ENCODE results near the gene KLHL29. TPM values are rescaled to one million over a fixed set of nuclear protein-coding genes. Genes with fewer than 3 reads are reported as not detected.

The KLHL29 gene
- total and polyA plus RNA-seq, 10 of the 15 experiments (the other 5 are each of a cell fraction or from before 2014, with no cell fraction given): 1.4 to 19.5 (median 6.1) TPM

- in situ Hi-C loops (cut with MboI): loop anchor here (25.0 kb wide), 1 partner anchor 965 kb away; the partner anchor contains the start of gene ITSN2
- SMC1A ChIA-PET (ENCODE audit: uncharacterized antibody, unreplicated experiment): interaction anchor here (0.8 to 1.2 kb wide), 2 partner anchors 27 to 56 kb away, joined by 3 read pairs; no protein-coding TSS in a partner anchor
- WGBS (ENCODE audit: insufficient coverage, insufficient replicate concordance, low lambda C conversion rate, missing lambda C conversion rate): 64% methylated on average over 4 of the region's 4 CpGs
Measured at GRCh38 chr2:23397478-23397877, 12.5 kb downstream of the KLHL29 start.

GRCh38 chr2:23399674-23400261, 14.8 kb downstream of the KLHL29 start:
- WGBS (ENCODE audit: insufficient coverage, insufficient replicate concordance, low lambda C conversion rate, missing lambda C conversion rate): 7% methylated on average over 10 of the region's 10 CpGs
- in situ Hi-C loops (cut with MboI) (loop anchor here (25.0 kb wide), 1 partner anchor 963 kb away; the partner anchor contains the start of gene ITSN2), intact Hi-C loops (cut with micrococcal nuclease; ENCODE audit: unreplicated experiment) (loop anchor here (5.0 kb wide), 2 partner anchors 53 to 202 kb away; no protein-coding TSS in a partner anchor)
- Histone ChIP-seq H2AFZ (ENCODE audit: control insufficient read depth, low read depth, low read length) (peak overlapping the region; percentile 63), H3K4me1 (ENCODE audit: control insufficient read depth, insufficient read depth, low read length) (peaks cover 23% of the 10 kb centered on the region), H3K9me3 (replicated peaks; ENCODE audit: control insufficient read depth, insufficient read depth, low read length) (no peaks in the 10 kb centered on the region), H3K36me3 (ENCODE audit: control insufficient read depth in 2 of 2, insufficient read depth in 2 of 2, low read length in 1 of 2) (no peaks in the 10 kb centered on the region), H3K9ac (ENCODE audit: control insufficient read depth, insufficient read depth, low read length) (no peak overlapping the region), H3K27ac (ENCODE audit: control insufficient read depth, insufficient read depth) (peak overlapping the region; percentile 37; the same call in 1 of the 2 replicates), H3K4me3 (no peak overlapping the region), H3K4me2 (ENCODE audit: control insufficient read depth, insufficient read depth) (peak overlapping the region; percentile 64), H4K20me1 (ENCODE audit: control insufficient read depth, insufficient read depth) (no peaks in the 10 kb centered on the region), H3K79me2 (ENCODE audit: control insufficient read depth, insufficient read depth, low read length) (peaks cover 6% of the 10 kb centered on the region), H3K27me3 (replicated peaks in 1 of 2; ENCODE audit: control insufficient read depth in 2 of 2, insufficient read depth in 2 of 2, low read length in 1 of 2) (no peaks in the 10 kb centered on the region)
- BruUV-seq (replicated peaks): no TSS peak
- DNase-seq (ENCODE audit: low read depth, low spot score): peak; percentile 64
- peak; percentile 71 for FAIRE-seq
- ChIA-PET CTCF (interaction anchor here (0.7 to 1.6 kb wide), 17 partner anchors 9 to 201 kb away, joined by 3 to 7 read pairs (median 3); no protein-coding TSS in a partner anchor), POLR2A (interaction anchor here (0.7 to 1.4 kb wide), 4 partner anchors 15 to 214 kb away, joined by 3 to 8 read pairs (median 5); partner anchors contain the start of gene KLHL29), SMC1A (ENCODE audit: uncharacterized antibody, unreplicated experiment) (interaction anchor here (0.7 to 2.6 kb wide), 11 partner anchors 9 to 55 kb away, joined by 3 to 16 read pairs (median 4); no protein-coding TSS in a partner anchor), RAD21 (ENCODE audit: unreplicated experiment) (interaction anchor here (0.6 to 2.2 kb wide), 11 partner anchors 9 to 88 kb away, joined by 3 to 12 read pairs (median 4); no protein-coding TSS in a partner anchor)
- peak; percentile 88 for ATAC-seq
- no peak for TF ChIP-seq FOXK2 (IDR thresholded peaks at IDR 0.05)
- TF ChIP-seq NFIC (IDR thresholded peaks at IDR 0.05; ENCODE audit: low read depth, low read length): no peak
- 0 out of 2 replicates have a peak, but pooled peaks have one; percentile 50 for TF ChIP-seq NBN (IDR thresholded peaks at IDR 0.05)
- TF ChIP-seq NFYB (IDR thresholded peaks at IDR 0.05; ENCODE audit: insufficient read depth, low read depth, low read length): no peak
- peak; percentile 33; the same call in 1 of the 2 replicates for TF ChIP-seq USF2 (IDR thresholded peaks at IDR 0.05; ENCODE audit: borderline replicate concordance, low read depth, low read length)
- TF ChIP-seq ELK1 (IDR thresholded peaks at IDR 0.05; ENCODE audit: low read depth, low read length): peak; percentile 25; the same call in 1 of the 2 replicates
- no peak for TF ChIP-seq NFYA (IDR thresholded peaks at IDR 0.05; ENCODE audit: borderline replicate concordance, low read depth, low read length)
- TF ChIP-seq MTA2 (IDR thresholded peaks at IDR 0.05; ENCODE audit: low read depth): peak; percentile 75; the same call in 1 of the 2 replicates
- peak in 1 of 2 experiments; percentile 39; a peak in 1 of 4 replicates for TF ChIP-seq SRF (IDR thresholded peaks at IDR 0.05; ENCODE audit: low read depth in 2 of 2, low read length in 2 of 2)
- TF ChIP-seq BACH1 (IDR thresholded peaks at IDR 0.05; ENCODE audit: borderline replicate concordance): peak; percentile 96

More at GRCh38 chr2:23397478-23397877, 12.5 kb downstream of the KLHL29 start:
- ChIA-PET POLR2A (no interaction called here), RAD21 (ENCODE audit: unreplicated experiment) (interaction anchor here (0.6 to 1.7 kb wide), 2 partner anchors 11 to 67 kb away, joined by 3 to 6 read pairs; no protein-coding TSS in a partner anchor), CTCF (interaction anchor here (0.7 to 1.6 kb wide), 3 partner anchors 62 to 530 kb away, joined by 3 to 7 read pairs (median 5); no protein-coding TSS in a partner anchor)
- DNase-seq (ENCODE audit: low read depth, low spot score) (no peak), FAIRE-seq (no peak), ATAC-seq (no peak)
- H3K4me1 ChIP-seq (ENCODE audit: control insufficient read depth, insufficient read depth, low read length): peaks cover 23% of the 10 kb centered on the region
- no peak overlapping the region for H3K4me3 ChIP-seq
- no peaks in the 10 kb centered on the region for H4K20me1 ChIP-seq (ENCODE audit: control insufficient read depth, insufficient read depth)
- no peak overlapping the region for H3K9ac ChIP-seq (ENCODE audit: control insufficient read depth, insufficient read depth, low read length)
- H3K36me3 ChIP-seq (ENCODE audit: control insufficient read depth in 2 of 2, insufficient read depth in 2 of 2, low read length in 1 of 2): no peaks in the 10 kb centered on the region
- H3K27me3 ChIP-seq (replicated peaks in 1 of 2; ENCODE audit: control insufficient read depth in 2 of 2, insufficient read depth in 2 of 2, low read length in 1 of 2): no peaks in the 10 kb centered on the region
- intact Hi-C loops (cut with micrococcal nuclease; ENCODE audit: unreplicated experiment): no loop called here
- H3K9me3 ChIP-seq (replicated peaks; ENCODE audit: control insufficient read depth, insufficient read depth, low read length): no peaks in the 10 kb centered on the region
- H3K27ac ChIP-seq (ENCODE audit: control insufficient read depth, insufficient read depth): no peak overlapping the region
- no peak overlapping the region for H3K4me2 ChIP-seq (ENCODE audit: control insufficient read depth, insufficient read depth)
- BruUV-seq (replicated peaks): no TSS peak
- TF ChIP-seq IRF4 (IDR thresholded peaks at IDR 0.05; ENCODE audit: low read depth, low read length) (no peak), BHLHE40 (IDR thresholded peaks at IDR 0.05; ENCODE audit: borderline replicate concordance in 1 of 2, low read depth in 2 of 2, low read length in 1 of 2) (no peak), YBX1 (IDR thresholded peaks at IDR 0.05) (no peak), RB1 (IDR thresholded peaks at IDR 0.05; ENCODE audit: borderline replicate concordance) (no peak), MTA2 (IDR thresholded peaks at IDR 0.05; ENCODE audit: low read depth) (no peak), SUZ12 (IDR thresholded peaks at IDR 0.05; ENCODE audit: unreplicated experiment) (no peak), SIX5 (IDR thresholded peaks at IDR 0.05; ENCODE audit: low read depth, low read length, severe bottlenecking) (no peak), FOXM1 (IDR thresholded peaks at IDR 0.05; ENCODE audit: low read depth, low read length) (no peak), ATF7 (IDR thresholded peaks at IDR 0.05; ENCODE audit: low read depth) (no peak), KAT2A (conservative IDR thresholded peaks at IDR 0.05; ENCODE audit: control insufficient read depth, low read depth, low read length) (no peak)
- H3K79me2 ChIP-seq (ENCODE audit: control insufficient read depth, insufficient read depth, low read length): peaks cover 8% of the 10 kb centered on the region
- no peak overlapping the region for H2AFZ ChIP-seq (ENCODE audit: control insufficient read depth, low read depth, low read length)
